ENCODE data around the gene ZNRF3. TPM values are rescaled to one million over a fixed set of nuclear protein-coding genes. Genes with fewer than 3 reads are reported as not detected.

ZNRF3 gene
- total and polyA plus RNA-seq, 2 experiments from 2014 or later = 11.1 to 32.2 TPM

- Mint-ChIP-seq H3K27ac (peak overlapping the region; percentile 97; the same call in 1 of the 2 replicates), H3K27me3 (ENCODE audit: insufficient read depth, low read depth, poor library complexity) (peaks cover 6% of the 10 kb centered on the region), H3K9me3 (no peaks in the 10 kb centered on the region), H3K4me3 (no peak overlapping the region), H3K4me1 (peaks cover 49% of the 10 kb centered on the region), H3K36me3 (ENCODE audit: low read depth) (peaks cover 6% of the 10 kb centered on the region; the same call in 1 of the 3 replicates)
- peak overlapping the region; percentile 85 for H3K4me2 ChIP-seq
- DNase-seq (ENCODE audit: low spot score) = peak; percentile 37
- H3K4me1 ChIP-seq (ENCODE audit: insufficient read depth) = peaks cover 33% of the 10 kb centered on the region
- H3K27ac ChIP-seq (ENCODE audit: low read depth) = peak overlapping the region; percentile 93
- peaks cover 5% of the 10 kb centered on the region; the same call in 1 of the 2 replicates for H3F3A ChIP-seq (replicated peaks; ENCODE audit: low read depth)
- ATAC-seq = peak; percentile 19
- TF ChIP-seq JUNB (IDR thresholded peaks at IDR 0.05; ENCODE audit: unreplicated experiment) = no peak
- TF ChIP-seq POLR2AphosphoS5 (IDR thresholded peaks at IDR 0.05; ENCODE audit: low read depth) = no peak
- no peak for TF ChIP-seq CREB1 (CRISPR knock-in tag; IDR thresholded peaks at IDR 0.05; ENCODE audit: low read depth)
- no peak for TF ChIP-seq ZNF331 (CRISPR knock-in tag; IDR thresholded peaks at IDR 0.05; ENCODE audit: low read depth)
- TF ChIP-seq CTCF (conservative IDR thresholded peaks at IDR 0.05; ENCODE audit: low read depth in 2 of 2) = peak; percentile 13 to 15; a peak in 1 of 4 replicates
- no peak for TF ChIP-seq EZH2 (IDR thresholded peaks at IDR 0.05; ENCODE audit: low read depth, unreplicated experiment)
- no peak for TF ChIP-seq ZNF114 (CRISPR knock-in tag; IDR thresholded peaks at IDR 0.05)
- no peaks in the 10 kb centered on the region for H4K20me1 ChIP-seq (replicated peaks; ENCODE audit: insufficient read depth)
- no peaks in the 10 kb centered on the region for H3K27me3 ChIP-seq (ENCODE audit: insufficient read depth)
- H3K9me2 ChIP-seq (ENCODE audit: insufficient read depth) = no peaks in the 10 kb centered on the region
- no peaks in the 10 kb centered on the region for H3K36me3 ChIP-seq (ENCODE audit: insufficient read depth)
- no peak overlapping the region for H3K4me3 ChIP-seq
- H3K79me2 ChIP-seq (replicated peaks; ENCODE audit: insufficient read depth) = peaks cover 74% of the 10 kb centered on the region
- no peak overlapping the region for H2AFZ ChIP-seq
These were observed 148.7 kb downstream of the ZNRF3 start for GRCh38 chr22:29032014-29032475.

GRCh38 chr22:29032584-29032983 is 149.2 kb downstream of the ZNRF3 start:
- Histone ChIP-seq H3K4me1 (ENCODE audit: insufficient read depth) (peaks cover 33% of the 10 kb centered on the region), H3K27ac (ENCODE audit: low read depth) (peak overlapping the region; percentile 93; the same call in 1 of the 2 replicates), H3K27me3 (ENCODE audit: insufficient read depth) (no peaks in the 10 kb centered on the region), H2AFZ (no peak overlapping the region), H3K36me3 (ENCODE audit: insufficient read depth) (no peaks in the 10 kb centered on the region), H3K9me2 (ENCODE audit: insufficient read depth) (no peaks in the 10 kb centered on the region), H3K4me2 (no peak overlapping the region), H3K4me3 (no peak overlapping the region), H4K20me1 (replicated peaks; ENCODE audit: insufficient read depth) (no peaks in the 10 kb centered on the region), H3K79me2 (replicated peaks; ENCODE audit: insufficient read depth) (peaks cover 70% of the 10 kb centered on the region), H3F3A (replicated peaks; ENCODE audit: low read depth) (peaks cover 5% of the 10 kb centered on the region; the same call in 1 of the 2 replicates)
- Mint-ChIP-seq H3K9me3 (no peaks in the 10 kb centered on the region), H3K4me3 (no peak overlapping the region), H3K27ac (peak overlapping the region; percentile 12; the same call in 1 of the 2 replicates), H3K36me3 (ENCODE audit: low read depth) (peaks cover 4% of the 10 kb centered on the region; the same call in 1 of the 3 replicates), H3K4me1 (peaks cover 47% of the 10 kb centered on the region), H3K27me3 (ENCODE audit: insufficient read depth, low read depth, poor library complexity) (peaks cover 6% of the 10 kb centered on the region)
- DNase-seq (ENCODE audit: low spot score) (no peak), ATAC-seq (no peak)
- TF ChIP-seq ZNF331 (CRISPR knock-in tag; IDR thresholded peaks at IDR 0.05; ENCODE audit: low read depth) (no peak), POLR2AphosphoS5 (IDR thresholded peaks at IDR 0.05; ENCODE audit: low read depth) (no peak), CREB1 (CRISPR knock-in tag; IDR thresholded peaks at IDR 0.05; ENCODE audit: low read depth) (no peak), JUNB (IDR thresholded peaks at IDR 0.05; ENCODE audit: unreplicated experiment) (no peak), ETS1 (IDR thresholded peaks at IDR 0.05) (no peak), NANOG (IDR thresholded peaks at IDR 0.05; ENCODE audit: borderline replicate concordance) (no peak)
- TF ChIP-seq, protein P1, sequence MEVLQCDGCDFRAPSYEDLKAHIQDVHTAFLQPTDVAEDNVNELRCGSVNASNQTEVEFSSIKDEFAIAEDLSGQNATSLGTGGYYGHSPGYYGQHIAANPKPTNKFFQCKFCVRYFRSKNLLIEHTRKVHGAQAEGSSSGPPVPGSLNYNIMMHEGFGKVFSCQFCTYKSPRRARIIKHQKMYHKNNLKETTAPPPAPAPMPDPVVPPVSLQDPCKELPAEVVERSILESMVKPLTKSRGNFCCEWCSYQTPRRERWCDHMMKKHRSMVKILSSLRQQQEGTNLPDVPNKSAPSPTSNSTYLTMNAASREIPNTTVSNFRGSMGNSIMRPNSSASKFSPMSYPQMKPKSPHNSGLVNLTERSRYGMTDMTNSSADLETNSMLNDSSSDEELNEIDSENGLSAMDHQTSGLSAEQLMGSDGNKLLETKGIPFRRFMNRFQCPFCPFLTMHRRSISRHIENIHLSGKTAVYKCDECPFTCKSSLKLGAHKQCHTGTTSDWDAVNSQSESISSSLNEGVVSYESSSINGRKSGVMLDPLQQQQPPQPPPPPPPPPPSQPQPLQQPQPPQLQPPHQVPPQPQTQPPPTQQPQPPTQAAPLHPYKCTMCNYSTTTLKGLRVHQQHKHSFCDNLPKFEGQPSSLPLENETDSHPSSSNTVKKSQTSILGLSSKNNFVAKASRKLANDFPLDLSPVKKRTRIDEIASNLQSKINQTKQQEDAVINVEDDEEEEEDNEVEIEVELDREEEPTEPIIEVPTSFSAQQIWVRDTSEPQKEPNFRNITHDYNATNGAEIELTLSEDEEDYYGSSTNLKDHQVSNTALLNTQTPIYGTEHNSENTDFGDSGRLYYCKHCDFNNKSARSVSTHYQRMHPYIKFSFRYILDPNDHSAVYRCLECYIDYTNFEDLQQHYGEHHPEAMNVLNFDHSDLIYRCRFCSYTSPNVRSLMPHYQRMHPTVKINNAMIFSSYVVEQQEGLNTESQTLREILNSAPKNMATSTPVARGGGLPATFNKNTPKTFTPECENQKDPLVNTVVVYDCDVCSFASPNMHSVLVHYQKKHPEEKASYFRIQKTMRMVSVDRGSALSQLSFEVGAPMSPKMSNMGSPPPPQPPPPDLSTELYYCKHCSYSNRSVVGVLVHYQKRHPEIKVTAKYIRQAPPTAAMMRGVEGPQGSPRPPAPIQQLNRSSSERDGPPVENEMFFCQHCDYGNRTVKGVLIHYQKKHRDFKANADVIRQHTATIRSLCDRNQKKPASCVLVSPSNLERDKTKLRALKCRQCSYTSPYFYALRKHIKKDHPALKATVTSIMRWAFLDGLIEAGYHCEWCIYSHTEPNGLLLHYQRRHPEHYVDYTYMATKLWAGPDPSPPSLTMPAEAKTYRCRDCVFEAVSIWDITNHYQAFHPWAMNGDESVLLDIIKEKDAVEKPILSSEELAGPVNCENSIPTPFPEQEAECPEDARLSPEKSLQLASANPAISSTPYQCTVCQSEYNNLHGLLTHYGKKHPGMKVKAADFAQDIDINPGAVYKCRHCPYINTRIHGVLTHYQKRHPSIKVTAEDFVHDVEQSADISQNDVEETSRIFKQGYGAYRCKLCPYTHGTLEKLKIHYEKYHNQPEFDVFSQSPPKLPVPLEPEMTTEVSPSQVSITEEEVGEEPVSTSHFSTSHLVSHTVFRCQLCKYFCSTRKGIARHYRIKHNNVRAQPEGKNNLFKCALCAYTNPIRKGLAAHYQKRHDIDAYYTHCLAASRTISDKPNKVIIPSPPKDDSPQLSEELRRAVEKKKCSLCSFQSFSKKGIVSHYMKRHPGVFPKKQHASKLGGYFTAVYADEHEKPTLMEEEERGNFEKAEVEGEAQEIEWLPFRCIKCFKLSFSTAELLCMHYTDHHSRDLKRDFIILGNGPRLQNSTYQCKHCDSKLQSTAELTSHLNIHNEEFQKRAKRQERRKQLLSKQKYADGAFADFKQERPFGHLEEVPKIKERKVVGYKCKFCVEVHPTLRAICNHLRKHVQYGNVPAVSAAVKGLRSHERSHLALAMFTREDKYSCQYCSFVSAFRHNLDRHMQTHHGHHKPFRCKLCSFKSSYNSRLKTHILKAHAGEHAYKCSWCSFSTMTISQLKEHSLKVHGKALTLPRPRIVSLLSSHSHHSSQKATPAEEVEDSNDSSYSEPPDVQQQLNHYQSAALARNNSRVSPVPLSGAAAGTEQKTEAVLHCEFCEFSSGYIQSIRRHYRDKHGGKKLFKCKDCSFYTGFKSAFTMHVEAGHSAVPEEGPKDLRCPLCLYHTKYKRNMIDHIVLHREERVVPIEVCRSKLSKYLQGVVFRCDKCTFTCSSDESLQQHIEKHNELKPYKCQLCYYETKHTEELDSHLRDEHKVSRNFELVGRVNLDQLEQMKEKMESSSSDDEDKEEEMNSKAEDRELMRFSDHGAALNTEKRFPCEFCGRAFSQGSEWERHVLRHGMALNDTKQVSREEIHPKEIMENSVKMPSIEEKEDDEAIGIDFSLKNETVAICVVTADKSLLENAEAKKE (CRISPR knock-in tag; IDR thresholded peaks at IDR 0.05) = no peak
